ENCODE measurements around the gene GDF10.

DNA sequence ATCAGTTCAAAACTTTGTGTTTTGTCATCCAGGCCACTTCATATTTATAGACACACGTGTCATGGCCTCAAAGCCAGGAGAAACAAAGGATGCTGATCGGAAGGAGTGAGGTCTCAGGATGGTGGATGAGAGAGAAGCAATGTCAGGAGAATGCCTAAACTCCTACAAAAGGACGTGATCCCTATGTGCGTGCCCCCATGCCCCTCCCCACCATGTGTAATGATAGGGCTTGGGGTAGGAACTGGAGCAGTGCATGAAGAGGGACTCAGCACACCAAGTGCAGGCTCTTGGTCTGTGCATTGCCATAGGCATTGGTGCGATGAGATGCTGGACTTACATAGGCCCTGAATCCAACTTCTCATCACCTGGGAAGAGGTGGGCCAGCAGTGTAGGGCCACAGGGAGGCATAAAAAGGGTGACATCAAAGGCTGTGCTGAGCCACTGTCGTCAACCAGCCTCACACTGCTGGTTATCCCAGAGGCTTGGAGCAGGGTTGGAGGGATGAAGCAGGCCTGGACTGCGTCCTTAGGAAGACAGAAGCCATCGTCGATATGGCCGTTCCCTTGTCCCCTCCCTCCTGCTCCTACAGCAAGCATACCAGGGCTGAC, 46.9 kb upstream of the GDF10 start:
- TF ChIP-seq POLR2A (IDR thresholded peaks at IDR 0.05) (no peak), POLR2AphosphoS5 (IDR thresholded peaks at IDR 0.05) (no peak)
- TF ChIP-seq, protein P1, sequence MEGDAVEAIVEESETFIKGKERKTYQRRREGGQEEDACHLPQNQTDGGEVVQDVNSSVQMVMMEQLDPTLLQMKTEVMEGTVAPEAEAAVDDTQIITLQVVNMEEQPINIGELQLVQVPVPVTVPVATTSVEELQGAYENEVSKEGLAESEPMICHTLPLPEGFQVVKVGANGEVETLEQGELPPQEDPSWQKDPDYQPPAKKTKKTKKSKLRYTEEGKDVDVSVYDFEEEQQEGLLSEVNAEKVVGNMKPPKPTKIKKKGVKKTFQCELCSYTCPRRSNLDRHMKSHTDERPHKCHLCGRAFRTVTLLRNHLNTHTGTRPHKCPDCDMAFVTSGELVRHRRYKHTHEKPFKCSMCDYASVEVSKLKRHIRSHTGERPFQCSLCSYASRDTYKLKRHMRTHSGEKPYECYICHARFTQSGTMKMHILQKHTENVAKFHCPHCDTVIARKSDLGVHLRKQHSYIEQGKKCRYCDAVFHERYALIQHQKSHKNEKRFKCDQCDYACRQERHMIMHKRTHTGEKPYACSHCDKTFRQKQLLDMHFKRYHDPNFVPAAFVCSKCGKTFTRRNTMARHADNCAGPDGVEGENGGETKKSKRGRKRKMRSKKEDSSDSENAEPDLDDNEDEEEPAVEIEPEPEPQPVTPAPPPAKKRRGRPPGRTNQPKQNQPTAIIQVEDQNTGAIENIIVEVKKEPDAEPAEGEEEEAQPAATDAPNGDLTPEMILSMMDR (IDR thresholded peaks at IDR 0.05) = no peak
